Stimulated activated CD4-positive, alpha-beta T cell treated with anti-CD3 and anti-CD28 coated beads, Interleukin-4, amount 100 ng/mL, for 24 hours (primary cell): Measurements from ENCODE around the gene ZNF532.
"Not testable (repeated sequence)": the region's sequence is repeated elsewhere in the genome, so short reads cannot be mapped to it uniquely, and the experiment has no call there.

Experiments
- DNase-seq: peaks from one replicate; pipeline ENCODE4 v3.0.0-alpha.2; 2020

The ZNF532 gene

GRCh38 chr18:58905777-58906428 is 41.2 kb downstream of the ZNF532 start:
- no peak for DNase-seq

- no peak for DNase-seq
Observed at GRCh38 chr18:58908006-58908405, 43.3 kb downstream of the ZNF532 start.

GRCh38 chr18:58909521-58909920 is 44.8 kb downstream of the ZNF532 start:
- DNase-seq = no peak

GRCh38 chr18:58911241-58911640 is 46.6 kb downstream of the ZNF532 start:
- DNase-seq = no peak

GRCh38 chr18:58911766-58912165 is 47.1 kb downstream of the ZNF532 start:
- no peak for DNase-seq

- DNase-seq = no peak
Observed at GRCh38 chr18:58915006-58915799, 50.5 kb downstream of the ZNF532 start.

GRCh38 chr18:58915995-58916394 is 51.3 kb downstream of the ZNF532 start:
- DNase-seq = no peak

- not testable (repeated sequence) for DNase-seq
Observed at GRCh38 chr18:58919934-58920333, 55.3 kb downstream of the ZNF532 start.

- DNase-seq = no peak
Observed at GRCh38 chr18:58922995-58923394, 58.3 kb downstream of the ZNF532 start.

GRCh38 chr18:58924473-58924872 is 59.8 kb downstream of the ZNF532 start:
- no peak for DNase-seq

GRCh38 chr18:58927659-58928058 is 63.0 kb downstream of the ZNF532 start:
- no peak for DNase-seq

GRCh38 chr18:58928386-58928785 is 63.7 kb downstream of the ZNF532 start:
- no peak for DNase-seq

- no peak for DNase-seq
Observed at GRCh38 chr18:58929206-58929605, 64.5 kb downstream of the ZNF532 start.

GRCh38 chr18:58934356-58934755 is 69.7 kb downstream of the ZNF532 start:
- DNase-seq = no peak

- DNase-seq = no peak
Observed at GRCh38 chr18:58934933-58935577, 70.4 kb downstream of the ZNF532 start.

GRCh38 chr18:58937071-58937886 is 72.6 kb downstream of the ZNF532 start:
- no peak for DNase-seq

GRCh38 chr18:58937887-58938267 is 73.2 kb downstream of the ZNF532 start:
- no peak for DNase-seq

GRCh38 chr18:58941426-58942099 is 76.9 kb downstream of the ZNF532 start:
- DNase-seq = no peak

- no peak for DNase-seq
Observed at GRCh38 chr18:58943896-58944295, 79.2 kb downstream of the ZNF532 start.

- no peak for DNase-seq
Observed at GRCh38 chr18:58947136-58947732, 82.6 kb downstream of the ZNF532 start.

GRCh38 chr18:58949031-58949430 is 84.4 kb downstream of the ZNF532 start:
- no peak for DNase-seq
